HCT116 (cell line): ENCODE results near the gene RAET1G. TPM values are rescaled to one million over a fixed set of nuclear protein-coding genes. Genes with fewer than 3 reads are reported as not detected.

Experiments used
- ATAC-seq: fragments of 200-7000 bp; cut with Tn5 transposase; 2 replicates; pipeline ENCODE4 v1.9.1; 2020; ENCODE audit warnings: mild to moderate bottlenecking, moderate library complexity
- BruUV-seq: library from RNA; stranded (reverse); fragments of 400-500 nt; replicated peaks from 2 replicates; lab custom pipeline; 2021; lab: Mats Ljungman, UMichigan
- CTCF ChIA-PET: fragments of 300-600 bp; sonication (Branson Sonifier 250); formaldehyde crosslinking; loops from one replicate; lab custom pipeline; 2021; ENCODE audit warnings: antibody characterized with exemption; lab: Charles Lee
- POLR2A ChIA-PET: fragments of 300-600, 350-600 bp; sonication (Branson Sonifier 250); formaldehyde crosslinking; loops from one replicate; lab custom pipeline; 2021; ENCODE audit warnings: antibody characterized with exemption; lab: Charles Lee
- RAD21 ChIA-PET, 2 experiments: fragments of 300-600 bp; sonication (Branson Sonifier 250); formaldehyde crosslinking; loops; one replicate each; lab custom pipeline; 2023; ENCODE audit warnings: low total read pairs in 2 of 2; ENCODE audit not compliant: uncharacterized antibody in 2 of 2, unreplicated experiment in 2 of 2, low non-redundant PET in 1 of 2; lab: Charles Lee
- DNase-seq: peaks from one replicate; pipeline ENCODE4 v3.0.0-alpha.2; 2010; ENCODE audit warnings: low read depth, low spot score
- H2AFZ ChIP-seq: fragments of 200-600 bp; shearing (Covaris generic), sonication (generic); 2 replicates; pipeline ENCODE4 v1.6.1; 2017; ENCODE audit warnings: low read depth, mixed run types, mixed read lengths, antibody characterized with exemption, low read length; ENCODE audit not compliant: poor library complexity, severe bottlenecking
- H3K27ac ChIP-seq: 2 replicates; pipeline ENCODE4 v1.5.1; 2012; ENCODE audit warnings: low read depth, low read length
- H3K27me3 ChIP-seq: fragments of 200-600 bp; sonication (generic); 2 replicates; pipeline ENCODE4 v1.6.1; 2016; ENCODE audit warnings: mixed run types, low read length, mixed read lengths; ENCODE audit not compliant: insufficient read depth
- H3K36me3 ChIP-seq, 2 experiments: fragments of 200-500 bp in 1 of 2; fragments of 200-600 bp in 1 of 2; sonication (Bioruptor generic) in 1 of 2; sonication (generic) in 1 of 2; 2 replicates each; pipeline versions ENCODE4 v1.5.1 to v1.6.1; 2014 to 2016; ENCODE audit warnings: low read length in 2 of 2, inconsistent platforms in 1 of 2, mixed read lengths in 1 of 2, mixed run types in 1 of 2; ENCODE audit not compliant: insufficient read depth in 2 of 2, control insufficient read depth in 1 of 2
- H3K4me1 ChIP-seq, 2 experiments: fragments of 200-600 bp in 1 of 2; sonication (generic) in 1 of 2; 2 replicates each; pipeline versions ENCODE4 v1.5.1 to v1.6.1; 2012 to 2017; ENCODE audit warnings: low read length in 2 of 2, inconsistent platforms in 1 of 2, mild to moderate bottlenecking in 1 of 2, mixed read lengths in 1 of 2, mixed run types in 1 of 2, moderate library complexity in 1 of 2; ENCODE audit not compliant: insufficient read depth in 2 of 2, control insufficient read depth in 1 of 2
- H3K4me2 ChIP-seq: fragments of 200-600 bp; sonication (generic); 2 replicates; pipeline ENCODE4 v1.6.1; 2017; ENCODE audit warnings: mixed run types, low read length, mixed read lengths
- H3K4me3 ChIP-seq, 2 experiments: fragments of 200-600 bp in 1 of 2; sonication (generic) in 1 of 2; replicated peaks in 1 of 2; 2 replicates each; pipeline ENCODE4 v1.5.1; 2011 to 2016; ENCODE audit warnings: low read length in 2 of 2, control low read depth in 1 of 2, low read depth in 1 of 2, mild to moderate bottlenecking in 1 of 2, mixed read lengths in 1 of 2, mixed run types in 1 of 2
- H3K79me2 ChIP-seq: fragments of 200-600 bp; sonication (generic); 2 replicates; pipeline ENCODE4 v1.6.1; 2017; ENCODE audit warnings: mild to moderate bottlenecking, mixed run types, low read length, moderate library complexity, mixed read lengths; ENCODE audit not compliant: insufficient read depth
- H3K9ac ChIP-seq: fragments of 200-600 bp; sonication (generic); 2 replicates; pipeline ENCODE4 v1.6.1; 2016; ENCODE audit warnings: low read length, mixed read lengths
- H3K9me2 ChIP-seq: fragments of 200-600 bp; sonication (generic), shearing (Covaris generic); 2 replicates; pipeline ENCODE4 v1.6.1; 2017; ENCODE audit warnings: mixed run types, mild to moderate bottlenecking, moderate library complexity; ENCODE audit not compliant: insufficient read depth
- H3K9me3 ChIP-seq, 2 experiments: fragments of 200-500 bp in 1 of 2; fragments of 200-600 bp in 1 of 2; sonication (Bioruptor generic) in 1 of 2; sonication (generic) in 1 of 2; 2 replicates each; pipeline ENCODE4 v1.6.1; 2014 to 2017; ENCODE audit warnings: low read length in 2 of 2, mixed read lengths in 2 of 2, inconsistent platforms in 1 of 2, low read depth in 1 of 2, mild to moderate bottlenecking in 1 of 2, mixed run types in 1 of 2, moderate library complexity in 1 of 2; ENCODE audit not compliant: control insufficient read depth in 1 of 2, insufficient read depth in 1 of 2
- H4K20me1 ChIP-seq: fragments of 200-600 bp; sonication (generic), shearing (Covaris generic); 2 replicates; pipeline ENCODE4 v1.6.1; 2017; ENCODE audit warnings: mixed run types, mild to moderate bottlenecking, moderate library complexity; ENCODE audit not compliant: insufficient read depth
- CEBPB ChIP-seq: IDR thresholded peaks from 2 replicates; pipeline ENCODE4 v1.6.1; 2012; ENCODE audit warnings: low read depth
- EGR1 ChIP-seq: IDR thresholded peaks from 2 replicates; pipeline ENCODE4 v1.6.1; 2012; ENCODE audit warnings: low read depth
- ELF1 ChIP-seq: IDR thresholded peaks from 2 replicates; pipeline ENCODE4 v1.6.1; 2012; ENCODE audit warnings: low read depth, borderline replicate concordance
- EZH2 ChIP-seq: fragments of 200-600 bp; sonication (generic); IDR thresholded peaks from 2 replicates; pipeline ENCODE4 v1.6.1; 2017; ENCODE audit warnings: antibody characterized with exemption, mixed run types
- EZH2phosphoT487 ChIP-seq: fragments of 200-600 bp; IDR thresholded peaks from 2 replicates; pipeline ENCODE4 v1.6.1; 2018; ENCODE audit warnings: antibody characterized with exemption, borderline replicate concordance
- POLR2A ChIP-seq: IDR thresholded peaks from 2 replicates; pipeline ENCODE4 v1.7.0; 2011; ENCODE audit warnings: borderline replicate concordance; ENCODE audit not compliant: insufficient read depth, insufficient read length; ENCODE audit errors: extremely low read depth
- POLR2AphosphoS5 ChIP-seq: IDR thresholded peaks from 2 replicates; pipeline ENCODE4 v1.6.1; 2011; ENCODE audit warnings: mild to moderate bottlenecking, low read depth, low read length, moderate library complexity
- RAD21 ChIP-seq: IDR thresholded peaks from 2 replicates; pipeline ENCODE4 v1.6.1; 2012; ENCODE audit warnings: low read depth, mild to moderate bottlenecking
- SIN3A ChIP-seq: IDR thresholded peaks from 2 replicates; pipeline ENCODE4 v1.6.1; 2012; ENCODE audit warnings: low read depth
- SP1 ChIP-seq: IDR thresholded peaks from 2 replicates; pipeline ENCODE4 v1.6.1; 2012; ENCODE audit warnings: low read depth
- SRF ChIP-seq: IDR thresholded peaks from 2 replicates; pipeline ENCODE4 v1.6.1; 2012; ENCODE audit warnings: low read depth
- TCF7L2 ChIP-seq: IDR thresholded peaks from 2 replicates; pipeline ENCODE4 v1.7.0; 2011; ENCODE audit warnings: borderline replicate concordance, inconsistent platforms; ENCODE audit not compliant: insufficient read depth, insufficient read length; ENCODE audit errors: extremely low read depth
- YY1 ChIP-seq: IDR thresholded peaks from 2 replicates; pipeline ENCODE4 v1.6.1; 2011; ENCODE audit warnings: low read length, low read depth, moderate library complexity, mild to moderate bottlenecking; ENCODE audit not compliant: insufficient replicate concordance; ENCODE audit errors: extremely low read depth
- ZFX ChIP-seq: fragments of 450-650 bp; IDR thresholded peaks from 2 replicates; pipeline ENCODE4 v1.6.1; 2017
- ZNF274 ChIP-seq: fragments of 200-500 bp; sonication (Bioruptor generic); IDR thresholded peaks from 2 replicates; pipeline ENCODE4 v1.6.1; 2014; ENCODE audit warnings: mild to moderate bottlenecking, low read depth, low read length, inconsistent platforms
- intact Hi-C: fragments of 100-400 bp; cut with micrococcal nuclease; formaldehyde crosslinking; loops from 2 replicates; pipeline ENCODE4 v1.10.0; 2022
- total RNA-seq: library from RNA; stranded (reverse); gene quantifications from one replicate; pipeline ENCODE4 v1.2.1, GENCODE V29; 2021; ENCODE audit not compliant: unreplicated experiment
- TF ChIP-seq, protein P1 (sequence below): IDR thresholded peaks from 2 replicates; pipeline ENCODE4 v1.6.1; 2012

The RAET1G gene
- total RNA-seq, 1 experiment from 2014 or later: 0.37 TPM

DNA sequence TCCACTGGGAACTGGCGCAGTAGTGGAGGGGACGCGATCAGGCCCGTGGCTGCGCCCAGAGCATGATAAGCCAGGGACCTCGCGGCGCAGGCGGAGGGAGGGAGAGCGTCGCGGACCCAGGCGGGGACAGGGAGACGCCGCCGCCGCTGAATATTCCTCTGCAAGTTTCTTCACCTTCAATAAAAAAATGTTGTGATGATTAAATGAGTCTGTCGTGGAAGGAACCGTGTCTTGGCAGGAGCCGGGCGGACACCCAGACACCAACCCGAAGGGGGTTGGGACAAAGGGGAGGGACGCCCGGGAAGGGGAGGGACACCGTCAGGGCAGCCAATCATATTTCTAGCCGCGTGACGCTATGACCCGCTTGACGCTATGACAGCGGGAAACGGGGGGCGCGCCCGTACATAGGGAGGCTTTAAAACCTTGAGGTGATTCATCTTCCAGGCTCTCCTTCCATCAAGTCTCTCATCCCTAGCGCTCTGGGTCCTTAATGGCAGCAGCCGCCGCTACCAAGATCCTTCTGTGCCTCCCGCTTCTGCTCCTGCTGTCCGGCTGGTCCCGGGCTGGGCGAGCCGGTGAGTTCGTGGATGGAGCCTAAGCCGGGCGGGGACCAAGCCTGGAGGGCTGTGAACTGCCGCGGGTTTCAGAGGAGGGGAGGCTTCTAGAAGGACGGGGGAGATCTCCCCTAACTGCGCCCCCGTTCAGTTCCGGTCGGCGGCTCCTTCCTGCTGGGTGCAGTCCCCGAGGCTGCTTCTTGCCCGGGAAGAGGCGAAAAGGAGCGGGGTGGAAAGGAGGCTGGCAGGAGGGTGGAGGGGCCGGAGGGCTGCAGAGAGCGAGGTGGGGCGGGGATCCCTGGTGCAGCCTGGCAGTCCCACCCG is 18.9 kb upstream of the RAET1G start, which contains the start of gene ULBP2:
Gene ULBP2, plus strand, starts transcription at position 432 of the 878 bp plus-strand sequence. Its CDS starts 59 bp downstream, at position 491.
- BruUV-seq: TSS peak; percentile 60
- peak within 1 kb of the TSS; percentile 71 for H2AFZ ChIP-seq

DNA sequence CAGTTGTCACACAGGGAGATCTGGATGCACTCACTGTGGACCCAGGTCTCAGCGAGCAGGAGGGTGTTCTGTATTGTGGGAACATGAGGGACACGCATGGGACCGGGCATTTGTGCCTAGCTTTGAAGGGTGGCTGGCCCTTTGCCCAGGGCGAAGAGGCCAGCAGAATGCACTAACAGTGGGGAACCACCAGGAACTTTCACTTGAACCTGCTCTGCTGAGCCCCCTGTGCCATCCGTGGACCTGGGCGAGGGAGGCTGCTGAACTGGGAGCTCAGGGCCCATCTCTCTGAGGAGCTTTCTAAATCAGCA is 17.7 kb upstream of the RAET1G start:
- no TSS peak for BruUV-seq
- Histone ChIP-seq H2AFZ (no peak overlapping the region), H3K4me2 (no peak overlapping the region), H3K9me2 (no peaks in the 10 kb centered on the region), H3K36me3 (no peaks in the 10 kb centered on the region), H3K9ac (no peak overlapping the region), H3K9me3 (no peaks in the 10 kb centered on the region)
- CTCF ChIA-PET: no interaction called here
- no peak for ATAC-seq
- DNase-seq: no peak
- TF ChIP-seq POLR2A: no peak
- no peak for TF ChIP-seq SIN3A
- no peak for TF ChIP-seq EZH2
- no peak for TF ChIP-seq TCF7L2
- TF ChIP-seq EGR1: no peak
- no peak for TF ChIP-seq ZFX
- no peak for TF ChIP-seq CEBPB
- TF ChIP-seq ZNF274: no peak
- no peak for TF ChIP-seq POLR2AphosphoS5
- TF ChIP-seq YY1: no peak
- no peak for TF ChIP-seq SRF
- TF ChIP-seq EZH2phosphoT487: no peak
- TF ChIP-seq SP1: no peak
- no peak for TF ChIP-seq ELF1
- TF ChIP-seq RAD21: no peak
- TF ChIP-seq, all 23 proteins: peak for 0
- Histone ChIP-seq H3K4me1 (peaks cover 2 to 11% of the 10 kb centered on the region in 2 experiments; a peak in 2 of 4 replicates), H3K79me2 (no peaks in the 10 kb centered on the region), H3K27ac (no peak overlapping the region), H3K4me3 (no peak overlapping the region), H3K27me3 (no peaks in the 10 kb centered on the region), H4K20me1 (no peaks in the 10 kb centered on the region)
- ChIA-PET RAD21 (interaction anchor here in 1 of 2 experiments (0.6 kb wide), 1 partner anchor 376 kb away, joined by 3 read pairs; no protein-coding TSS in a partner anchor), POLR2A (no interaction called here)
- intact Hi-C loops: no loop called here

More for the DNA sequence above, 18.9 kb upstream of the RAET1G start, which contains the start of gene ULBP2:
- H4K20me1 ChIP-seq: no peaks in the 10 kb centered on the region
- ChIA-PET RAD21 (no interaction called here), CTCF (no interaction called here), POLR2A (no interaction called here)
- peak; percentile 75 for DNase-seq
- peaks cover 2 to 11% of the 10 kb centered on the region in 2 experiments; a peak in 2 of 4 replicates for H3K4me1 ChIP-seq
- no peak within 1 kb of the TSS; the same call in 1 of the 2 replicates for H3K27ac ChIP-seq
- no peak for TF ChIP-seq EZH2phosphoT487
- TF ChIP-seq SRF: no peak
- TF ChIP-seq, protein P1, sequence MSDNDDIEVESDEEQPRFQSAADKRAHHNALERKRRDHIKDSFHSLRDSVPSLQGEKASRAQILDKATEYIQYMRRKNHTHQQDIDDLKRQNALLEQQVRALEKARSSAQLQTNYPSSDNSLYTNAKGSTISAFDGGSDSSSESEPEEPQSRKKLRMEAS: peak; percentile 55; the same call in 1 of the 2 replicates
- peak; percentile 58; the same call in 1 of the 2 replicates for TF ChIP-seq SP1
- no peak for TF ChIP-seq YY1
- TF ChIP-seq POLR2AphosphoS5: peak; percentile 77
- H3K27me3 ChIP-seq: no peaks in the 10 kb centered on the region
- intact Hi-C loops: no loop called here
- peak within 1 kb of the TSS; percentile 75 to 94 for H3K4me3 ChIP-seq
- H3K4me2 ChIP-seq: peak within 1 kb of the TSS; percentile 99
- H3K9me2 ChIP-seq: no peaks in the 10 kb centered on the region
- H3K9ac ChIP-seq: peak within 1 kb of the TSS; percentile 67
- no peaks in the 10 kb centered on the region for H3K36me3 ChIP-seq
- peak; percentile 95 for ATAC-seq
- no peaks in the 10 kb centered on the region for H3K79me2 ChIP-seq
- H3K9me3 ChIP-seq: no peaks in the 10 kb centered on the region
